HG03103 (cell line): ENCODE measurements around the gene SSX5.
"Not testable (repeated sequence)": the region's sequence is repeated elsewhere in the genome, so short reads cannot be mapped to it uniquely, and the experiment has no call there.

Source experiments
- ATAC-seq: cut with Tn5 transposase; IDR thresholded peaks from one replicate; pipeline ENCODE4 v1.9.1; 2021; ENCODE audit warnings: low read depth; ENCODE audit not compliant: unreplicated experiment

Gene SSX5

GRCh38 chrX:48196745-48197201 is at the start of gene SSX5:
SSX5 (minus strand) TSS chrX:48196795; CDS start chrX:48195358, 1,437 bp downstream.
- no peak for ATAC-seq

GRCh38 chrX:48224196-48224595 is 27.6 kb upstream of the SSX5 start:
- not testable (repeated sequence) for ATAC-seq

- not testable (repeated sequence) for ATAC-seq
Observed at GRCh38 chrX:48214341-48214740, 17.7 kb upstream of the SSX5 start.

GRCh38 chrX:48190024-48190423 is 6.6 kb downstream of the SSX5 start:
- not testable (repeated sequence) for ATAC-seq

- not testable (repeated sequence) for ATAC-seq
Observed at GRCh38 chrX:48181882-48182281, 14.7 kb downstream of the SSX5 start.

GRCh38 chrX:48180811-48181210 is 15.8 kb downstream of the SSX5 start:
- ATAC-seq: no peak

- ATAC-seq: no peak
Observed at GRCh38 chrX:48179691-48180090, 16.9 kb downstream of the SSX5 start.

GRCh38 chrX:48166322-48166721 is 30.3 kb downstream of the SSX5 start:
- not testable (repeated sequence) for ATAC-seq

GRCh38 chrX:48165241-48165640 is 31.4 kb downstream of the SSX5 start:
- ATAC-seq: no peak

- ATAC-seq: no peak
Observed at GRCh38 chrX:48156014-48156413, 40.6 kb downstream of the SSX5 start.

- no peak for ATAC-seq
Observed at GRCh38 chrX:48154796-48155195, 41.8 kb downstream of the SSX5 start.

GRCh38 chrX:48153769-48154168 is 42.8 kb downstream of the SSX5 start:
- ATAC-seq: no peak

GRCh38 chrX:48142697-48143096 is 53.9 kb downstream of the SSX5 start:
- not testable (repeated sequence) for ATAC-seq

- ATAC-seq: not testable (repeated sequence)
Observed at GRCh38 chrX:48141810-48142508, 54.6 kb downstream of the SSX5 start.

GRCh38 chrX:48139076-48139475 is 57.5 kb downstream of the SSX5 start:
- ATAC-seq: not testable (repeated sequence)
